Astrocyte of the spinal cord (primary cell): ENCODE measurements around the gene GPR132.
"Not testable (repeated sequence)": the region's sequence is repeated elsewhere in the genome, so short reads cannot be mapped to it uniquely, and the experiment has no call there.

ENCODE experiments used
- DNase-seq: peaks from one replicate; pipeline ENCODE4 v3.0.0; 2011; ENCODE audit warnings: low read depth, low spot score
- H3K4me3 ChIP-seq: 2 replicates; pipeline ENCODE4 v1.5.1; 2011; ENCODE audit warnings: low read depth, mild to moderate bottlenecking, low read length, moderate library complexity
- in situ Hi-C: cut with HindIII; loops from 2 replicates; pipeline ENCODE4 v1.10.0; 2017; ENCODE audit warnings: low sequenced_read_pairs
- TF ChIP-seq, protein P1 (sequence below): IDR thresholded peaks from 2 replicates; pipeline ENCODE4 v1.5.1; 2012; ENCODE audit warnings: low read depth, mild to moderate bottlenecking, low read length, inconsistent platforms

Gene GPR132

DNA sequence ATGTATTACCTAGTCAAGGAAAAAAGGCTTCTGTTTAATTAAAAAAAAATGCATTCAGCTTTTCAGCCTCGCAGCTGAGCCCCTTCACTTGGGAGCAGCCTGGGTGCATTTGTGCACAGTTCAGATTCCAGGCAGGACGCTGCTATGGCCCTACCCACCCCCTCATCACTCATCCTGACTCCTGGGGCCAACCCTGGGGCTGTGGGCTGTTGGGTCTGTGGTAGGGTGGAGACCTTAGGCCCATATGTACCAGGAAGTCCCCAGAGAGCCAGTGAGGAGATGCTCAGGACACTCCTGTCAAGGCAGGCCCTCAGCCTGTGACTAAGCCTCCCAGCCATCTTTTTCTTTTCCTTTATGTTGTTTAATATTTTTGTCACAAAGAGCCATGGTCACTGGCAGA lies 35.0 kb downstream of the GPR132 start:
- DNase-seq, result no peak
- no peak overlapping the region for H3K4me3 ChIP-seq
- TF ChIP-seq, protein P1, sequence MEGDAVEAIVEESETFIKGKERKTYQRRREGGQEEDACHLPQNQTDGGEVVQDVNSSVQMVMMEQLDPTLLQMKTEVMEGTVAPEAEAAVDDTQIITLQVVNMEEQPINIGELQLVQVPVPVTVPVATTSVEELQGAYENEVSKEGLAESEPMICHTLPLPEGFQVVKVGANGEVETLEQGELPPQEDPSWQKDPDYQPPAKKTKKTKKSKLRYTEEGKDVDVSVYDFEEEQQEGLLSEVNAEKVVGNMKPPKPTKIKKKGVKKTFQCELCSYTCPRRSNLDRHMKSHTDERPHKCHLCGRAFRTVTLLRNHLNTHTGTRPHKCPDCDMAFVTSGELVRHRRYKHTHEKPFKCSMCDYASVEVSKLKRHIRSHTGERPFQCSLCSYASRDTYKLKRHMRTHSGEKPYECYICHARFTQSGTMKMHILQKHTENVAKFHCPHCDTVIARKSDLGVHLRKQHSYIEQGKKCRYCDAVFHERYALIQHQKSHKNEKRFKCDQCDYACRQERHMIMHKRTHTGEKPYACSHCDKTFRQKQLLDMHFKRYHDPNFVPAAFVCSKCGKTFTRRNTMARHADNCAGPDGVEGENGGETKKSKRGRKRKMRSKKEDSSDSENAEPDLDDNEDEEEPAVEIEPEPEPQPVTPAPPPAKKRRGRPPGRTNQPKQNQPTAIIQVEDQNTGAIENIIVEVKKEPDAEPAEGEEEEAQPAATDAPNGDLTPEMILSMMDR, result no peak
- in situ Hi-C loops, result no loop called here

- in situ Hi-C loops, result no loop called here
- H3K4me3 ChIP-seq, result no peak overlapping the region
- no peak for DNase-seq
- TF ChIP-seq, protein P1, result no peak
These were observed 35.8 kb downstream of the GPR132 start for GRCh38 chr14:105029402-105029801.

GRCh38 chr14:105028251-105028927 lies 36.8 kb downstream of the GPR132 start:
- DNase-seq, result peak; percentile 37
- H3K4me3 ChIP-seq, result no peak overlapping the region
- in situ Hi-C loops, result no loop called here

DNA sequence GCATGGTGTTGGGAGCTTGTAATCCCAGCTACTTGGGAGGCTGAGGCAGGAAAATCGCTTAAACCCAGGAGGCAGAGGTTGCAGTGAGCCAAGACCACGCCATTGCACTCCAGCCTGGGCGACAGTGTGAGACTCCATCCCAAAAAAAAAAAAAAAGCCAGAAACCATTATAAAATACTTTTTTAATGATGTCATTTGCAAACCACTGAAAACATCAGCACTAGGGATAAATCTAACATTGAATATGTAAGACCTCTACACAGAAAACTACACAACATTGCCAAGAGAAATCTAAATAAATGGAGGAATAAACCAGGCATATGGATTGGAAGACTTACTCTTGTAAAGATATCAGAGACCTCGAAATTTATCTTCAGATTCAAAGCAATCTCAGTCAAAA lies 37.5 kb downstream of the GPR132 start:
- H3K4me3 ChIP-seq, in situ Hi-C loops: not testable (repeated sequence)
- peak; percentile 50 for DNase-seq

More at GRCh38 chr14:105028251-105028927, 36.8 kb downstream of the GPR132 start:
- TF ChIP-seq, protein P1, result no peak

- TF ChIP-seq, protein P1, result no peak
- DNase-seq, result peak; percentile 66
- no peak overlapping the region for H3K4me3 ChIP-seq
- in situ Hi-C loops, result no loop called here
These were observed 38.2 kb downstream of the GPR132 start for GRCh38 chr14:105026802-105027563.

GRCh38 chr14:105026033-105026785 lies 39.0 kb downstream of the GPR132 start:
- TF ChIP-seq, protein P1, result no peak
- in situ Hi-C loops, result no loop called here
- no peak overlapping the region for H3K4me3 ChIP-seq
- peak; percentile 89 for DNase-seq

- no peak overlapping the region for H3K4me3 ChIP-seq
- DNase-seq, result no peak
- in situ Hi-C loops, result no loop called here
- TF ChIP-seq, protein P1, result no peak
These were observed 39.8 kb downstream of the GPR132 start for GRCh38 chr14:105025429-105025828.
